Cerebellar cortex (tissue), 1 donor: ENCODE data around the gene HEATR5B.
"Not testable (repeated sequence)": the region's sequence is repeated elsewhere in the genome, so short reads cannot be mapped to it uniquely, and the experiment has no call there.

Source experiments
- DNase-seq: peaks from one replicate; pipeline ENCODE4 v3.0.0-alpha.2; 2015; ENCODE audit warnings: low spot score

HEATR5B gene

GRCh38 chr2:36941867-36942266 lies 142.3 kb downstream of the HEATR5B start:
- DNase-seq = no peak

GRCh38 chr2:36936526-36936925 lies 147.6 kb downstream of the HEATR5B start:
- not testable (repeated sequence) for DNase-seq

GRCh38 chr2:36931688-36932087 lies 152.5 kb downstream of the HEATR5B start:
- DNase-seq = not testable (repeated sequence)
